WERI-Rb-1 (cell line): Measurements from ENCODE around the gene DRC3.
A peak's percentile ranks its signal among the peaks of the same experiment; 100 is the strongest.

Experiments used
- DNase-seq: peaks from one replicate; pipeline ENCODE4 v3.0.0-alpha.2; 2020
- H3K27ac ChIP-seq: fragments of 250-450 bp; sonication (Bioruptor Pico); 2 replicates; pipeline ENCODE4 v1.5.1; 2020; ENCODE audit warnings: mild to moderate bottlenecking, moderate library complexity
- H3K27me3 ChIP-seq: fragments of 250-450 bp; sonication (Bioruptor Pico); 2 replicates; pipeline ENCODE4 v1.5.1; 2021; ENCODE audit warnings: mild to moderate bottlenecking, low read depth, moderate library complexity; ENCODE audit not compliant: insufficient read depth, severe bottlenecking
- H3K36me3 ChIP-seq: fragments of 250-450 bp; sonication (Bioruptor Pico); 2 replicates; pipeline ENCODE4 v1.5.1; 2020; ENCODE audit warnings: mild to moderate bottlenecking, moderate library complexity
- H3K4me3 ChIP-seq: 2 replicates; pipeline ENCODE4 v1.5.1; 2011; ENCODE audit warnings: low read depth, mild to moderate bottlenecking, control low read depth, low read length
- H3K9me3 ChIP-seq: fragments of 250-450 bp; sonication (Bioruptor Pico); 2 replicates; pipeline ENCODE4 v1.5.1; 2021; ENCODE audit warnings: mild to moderate bottlenecking, moderate library complexity; ENCODE audit not compliant: severe bottlenecking
- TF ChIP-seq, protein P1 (sequence below): IDR thresholded peaks from 2 replicates; pipeline ENCODE4 v1.5.1; 2011; ENCODE audit warnings: low read depth, mild to moderate bottlenecking, control low read depth, inconsistent platforms, low read length

DRC3 gene

GRCh38 chr17:18038861-18039534, 66.3 kb downstream of the DRC3 start, which contains the start of the genes ATPAF2 and GID4:
Gene ATPAF2, minus strand, starts transcription at chr17:18039168. Its CDS starts 155 bp downstream, at chr17:18039013.
Gene GID4, plus strand, starts transcription at chr17:18039408. Its CDS starts 57 bp downstream, at chr17:18039465.
- DNase-seq = peak; percentile 100
- TF ChIP-seq, protein P1, sequence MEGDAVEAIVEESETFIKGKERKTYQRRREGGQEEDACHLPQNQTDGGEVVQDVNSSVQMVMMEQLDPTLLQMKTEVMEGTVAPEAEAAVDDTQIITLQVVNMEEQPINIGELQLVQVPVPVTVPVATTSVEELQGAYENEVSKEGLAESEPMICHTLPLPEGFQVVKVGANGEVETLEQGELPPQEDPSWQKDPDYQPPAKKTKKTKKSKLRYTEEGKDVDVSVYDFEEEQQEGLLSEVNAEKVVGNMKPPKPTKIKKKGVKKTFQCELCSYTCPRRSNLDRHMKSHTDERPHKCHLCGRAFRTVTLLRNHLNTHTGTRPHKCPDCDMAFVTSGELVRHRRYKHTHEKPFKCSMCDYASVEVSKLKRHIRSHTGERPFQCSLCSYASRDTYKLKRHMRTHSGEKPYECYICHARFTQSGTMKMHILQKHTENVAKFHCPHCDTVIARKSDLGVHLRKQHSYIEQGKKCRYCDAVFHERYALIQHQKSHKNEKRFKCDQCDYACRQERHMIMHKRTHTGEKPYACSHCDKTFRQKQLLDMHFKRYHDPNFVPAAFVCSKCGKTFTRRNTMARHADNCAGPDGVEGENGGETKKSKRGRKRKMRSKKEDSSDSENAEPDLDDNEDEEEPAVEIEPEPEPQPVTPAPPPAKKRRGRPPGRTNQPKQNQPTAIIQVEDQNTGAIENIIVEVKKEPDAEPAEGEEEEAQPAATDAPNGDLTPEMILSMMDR = no peak
- Histone ChIP-seq H3K27me3 (no peaks in the 10 kb centered on the region), H3K9me3 (no peaks in the 10 kb centered on the region), H3K4me3 (peak within 1 kb of the TSS; percentile 82), H3K36me3 (peaks cover 2% of the 10 kb centered on the region; the same call in 1 of the 2 replicates), H3K27ac (peak within 1 kb of the TSS; percentile 71)

GRCh38 chr17:18039535-18040260, 67.0 kb downstream of the DRC3 start:
- DNase-seq = no peak
- Histone ChIP-seq H3K36me3 (peaks cover 2% of the 10 kb centered on the region), H3K27ac (peak overlapping the region; percentile 71), H3K27me3 (no peaks in the 10 kb centered on the region), H3K4me3 (peak overlapping the region; percentile 82), H3K9me3 (no peaks in the 10 kb centered on the region)
- TF ChIP-seq, protein P1 = no peak

- DNase-seq = no peak
- H3K4me3 ChIP-seq = peak overlapping the region; percentile 82
- H3K9me3 ChIP-seq = no peaks in the 10 kb centered on the region
- H3K27me3 ChIP-seq = no peaks in the 10 kb centered on the region
- peaks cover 2% of the 10 kb centered on the region for H3K36me3 ChIP-seq
- TF ChIP-seq, protein P1 = no peak
- H3K27ac ChIP-seq = no peak overlapping the region
Measured at GRCh38 chr17:18040261-18040858, 67.7 kb downstream of the DRC3 start.

- no peak for DNase-seq
- peaks cover 9% of the 10 kb centered on the region for H3K36me3 ChIP-seq
- H3K9me3 ChIP-seq = no peaks in the 10 kb centered on the region
- no peaks in the 10 kb centered on the region for H3K27me3 ChIP-seq
- no peak overlapping the region for H3K4me3 ChIP-seq
- H3K27ac ChIP-seq = no peak overlapping the region
- TF ChIP-seq, protein P1 = no peak
Measured at GRCh38 chr17:18041776-18042175, 69.1 kb downstream of the DRC3 start.

DNA sequence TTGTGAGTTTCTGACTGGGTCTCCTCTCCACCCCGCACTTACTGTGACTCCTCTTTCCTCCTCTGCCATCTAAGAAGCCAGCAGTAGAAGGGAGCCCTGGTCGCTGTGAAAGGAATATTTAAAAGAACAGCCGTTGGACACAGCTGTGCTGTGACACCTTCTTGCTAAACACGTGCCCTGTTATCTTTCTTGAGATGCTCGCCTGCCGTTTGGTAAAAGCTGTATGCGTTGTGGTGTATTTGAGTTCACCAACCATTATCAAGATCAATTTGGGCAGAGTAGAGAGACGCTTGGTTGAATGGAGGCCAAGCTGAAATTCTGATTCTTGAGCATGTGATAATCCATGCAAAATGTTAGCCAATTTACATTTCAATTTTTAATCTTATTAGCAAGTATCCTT, 70.3 kb downstream of the DRC3 start:
- Histone ChIP-seq H3K4me3 (no peak overlapping the region), H3K27ac (no peak overlapping the region), H3K36me3 (peaks cover 16% of the 10 kb centered on the region), H3K9me3 (no peaks in the 10 kb centered on the region), H3K27me3 (no peaks in the 10 kb centered on the region)
- no peak for DNase-seq
- TF ChIP-seq, protein P1 = no peak
